GM21447 (cell line): ENCODE results near the gene CLMP.

Experiments
- ATAC-seq: cut with Tn5 transposase; IDR thresholded peaks from one replicate; pipeline ENCODE4 v1.9.1; 2021; ENCODE audit not compliant: unreplicated experiment

The CLMP gene, protein sequence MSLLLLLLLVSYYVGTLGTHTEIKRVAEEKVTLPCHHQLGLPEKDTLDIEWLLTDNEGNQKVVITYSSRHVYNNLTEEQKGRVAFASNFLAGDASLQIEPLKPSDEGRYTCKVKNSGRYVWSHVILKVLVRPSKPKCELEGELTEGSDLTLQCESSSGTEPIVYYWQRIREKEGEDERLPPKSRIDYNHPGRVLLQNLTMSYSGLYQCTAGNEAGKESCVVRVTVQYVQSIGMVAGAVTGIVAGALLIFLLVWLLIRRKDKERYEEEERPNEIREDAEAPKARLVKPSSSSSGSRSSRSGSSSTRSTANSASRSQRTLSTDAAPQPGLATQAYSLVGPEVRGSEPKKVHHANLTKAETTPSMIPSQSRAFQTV

DNA sequence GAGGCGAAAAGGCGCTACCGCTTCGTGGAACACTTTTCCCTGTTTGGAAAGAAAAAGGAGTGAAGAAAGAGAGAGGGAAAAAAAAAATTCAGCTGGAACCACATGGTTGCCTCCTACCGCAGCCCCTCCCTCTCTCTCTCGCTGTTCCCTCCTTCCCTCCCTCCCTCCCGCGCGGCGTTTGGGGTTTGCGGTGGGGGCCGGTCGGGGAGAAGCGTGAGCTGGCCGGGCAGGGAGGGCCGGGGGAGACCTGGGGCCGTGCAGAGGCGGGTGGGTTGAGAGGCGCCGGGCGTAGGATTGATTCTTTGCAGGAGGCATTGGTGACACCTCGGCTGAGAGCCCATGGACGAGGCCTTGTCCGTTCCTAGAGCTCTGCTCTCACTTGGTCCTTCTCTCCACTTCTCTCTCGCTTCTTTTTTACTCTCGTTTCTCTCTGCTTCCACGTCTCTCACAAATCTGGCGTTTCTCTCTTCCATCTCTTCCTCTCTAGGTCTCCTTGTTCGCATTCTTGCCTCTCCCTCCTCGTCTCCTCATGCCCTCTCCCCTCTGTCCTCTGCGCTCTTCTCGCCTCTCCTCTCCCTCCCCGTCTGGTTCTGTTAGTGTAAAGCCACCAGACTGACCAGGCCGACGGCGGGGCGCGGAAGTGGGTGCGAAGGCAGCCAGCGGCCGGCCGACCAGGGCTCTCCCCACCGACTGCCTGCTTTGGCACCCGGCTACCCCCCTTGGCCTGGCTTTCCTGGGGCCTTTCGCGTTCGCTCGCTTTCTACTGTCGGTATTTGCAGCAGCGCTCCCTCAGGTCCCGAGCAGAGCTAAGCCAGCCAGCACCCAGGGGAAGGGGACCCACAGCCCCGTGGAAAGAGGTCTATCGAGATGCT lies at the start of gene CLMP:
Gene CLMP, minus strand, starts transcription at position 61 of the 872 bp plus-strand sequence. CDS start 308 bp downstream, outside the sequence.
- no peak for ATAC-seq

DNA sequence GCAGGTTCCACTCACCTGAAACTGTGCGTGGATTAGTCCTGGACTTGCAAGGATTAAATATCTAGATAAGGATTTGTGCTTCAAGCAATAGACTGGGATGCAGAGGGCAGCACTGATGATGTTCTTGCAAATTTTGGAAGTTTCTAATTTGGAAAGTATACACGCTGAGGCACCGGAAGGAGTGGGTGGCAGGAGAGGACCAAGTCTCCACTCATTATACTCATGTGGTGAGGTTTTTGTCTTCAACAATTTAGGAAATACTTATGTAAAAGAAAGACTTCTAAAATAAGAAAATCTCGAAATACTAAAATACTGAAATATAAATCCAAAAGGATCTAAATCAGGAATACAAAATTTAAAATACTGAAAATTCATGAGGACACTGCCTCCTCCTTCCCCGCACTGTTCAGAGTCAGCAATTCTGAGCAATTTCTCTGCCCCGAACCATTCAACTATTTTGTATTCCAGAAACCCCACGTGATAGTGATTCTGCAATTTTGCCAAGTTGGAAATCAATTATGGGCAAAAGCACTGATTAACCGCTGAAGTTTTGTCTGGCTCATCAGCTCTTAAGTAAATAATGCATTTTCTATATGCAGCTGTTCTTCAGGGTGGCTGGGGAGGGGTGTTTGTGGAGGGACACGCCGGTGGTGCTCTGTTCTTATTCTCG lies 47.0 kb upstream of the CLMP start:
- no peak for ATAC-seq

DNA sequence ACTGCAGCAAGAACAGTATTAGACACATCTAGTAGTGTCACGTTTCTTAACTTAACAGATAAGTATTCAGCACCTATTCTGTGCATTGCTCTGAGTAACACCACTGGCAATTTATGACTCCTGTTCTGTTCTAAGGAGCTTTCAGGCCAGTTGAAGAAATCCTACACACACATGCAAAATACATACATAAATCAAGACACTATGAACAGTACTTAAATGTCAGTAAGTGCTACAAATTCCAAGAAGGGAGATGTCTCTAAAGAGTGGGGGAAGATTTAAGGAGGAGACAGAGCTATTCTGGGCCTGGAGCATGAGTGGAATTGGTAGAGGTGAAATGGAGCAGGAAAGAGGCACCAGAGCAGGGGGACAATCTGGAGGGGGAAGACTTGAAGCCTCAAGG lies 46.2 kb upstream of the CLMP start:
- no peak for ATAC-seq

DNA sequence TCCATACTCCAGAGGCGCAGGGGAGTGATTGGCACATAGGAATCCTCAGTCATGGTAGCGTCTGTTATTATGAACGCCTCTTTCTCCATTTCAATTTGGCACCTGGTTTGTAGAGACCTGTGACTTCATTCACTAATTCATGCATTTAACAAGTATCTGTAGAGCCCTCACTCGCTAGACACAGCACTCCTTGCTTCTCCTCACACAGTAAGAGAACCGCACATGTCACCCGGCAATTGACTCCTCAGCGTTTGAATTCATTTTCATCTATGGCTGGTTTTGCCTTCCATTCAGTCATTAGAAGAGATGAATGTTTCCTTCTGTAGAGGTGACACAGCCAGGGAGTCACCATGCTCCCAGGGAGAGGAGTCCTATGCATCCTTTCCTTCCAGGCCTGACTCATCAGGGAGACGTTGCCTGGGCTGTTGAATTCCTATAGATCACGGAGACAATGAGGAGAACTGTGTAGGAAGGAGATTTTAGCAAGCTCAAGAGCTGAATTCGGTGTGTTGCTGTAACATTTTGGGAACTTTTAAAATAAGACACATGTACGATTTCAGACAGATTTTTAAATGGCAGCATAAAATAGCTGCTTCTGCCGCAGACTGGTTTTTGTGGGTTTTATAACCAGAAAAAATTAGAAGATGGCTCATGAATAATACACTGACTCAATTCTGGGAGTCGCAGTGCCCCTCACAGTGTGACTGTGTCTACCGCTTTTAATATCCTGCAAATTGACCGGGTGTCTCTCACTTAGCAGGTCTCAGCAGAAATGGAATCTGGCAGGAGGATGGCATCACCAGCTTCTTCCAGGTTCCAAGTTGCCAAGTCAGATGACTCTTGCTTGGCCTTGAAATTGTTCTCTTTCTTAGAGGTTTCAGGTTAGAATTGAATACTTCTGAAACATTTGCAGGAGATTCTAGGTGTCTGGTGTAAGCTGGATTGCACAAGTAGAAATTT lies 44.4 kb upstream of the CLMP start:
- no peak for ATAC-seq

DNA sequence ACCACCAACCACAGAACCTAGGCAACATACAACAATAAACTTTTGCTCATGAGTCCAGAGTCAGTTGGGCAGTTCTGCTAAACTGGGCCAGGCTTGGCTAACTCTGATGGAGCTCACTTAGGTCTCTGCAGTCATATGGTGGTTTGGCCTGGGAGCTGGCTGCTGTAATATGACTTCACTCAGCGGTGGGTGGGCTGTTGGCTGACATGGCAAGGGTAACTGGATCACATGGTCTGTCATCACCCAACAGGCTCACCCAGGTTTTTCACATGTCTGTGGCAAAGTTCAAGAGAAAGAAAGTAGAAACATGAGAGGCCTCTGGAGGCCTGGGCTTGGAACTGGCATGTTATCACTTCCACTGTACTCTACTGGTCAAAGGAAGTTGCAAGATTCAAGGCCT lies 43.2 kb upstream of the CLMP start:
- ATAC-seq, result no peak

DNA sequence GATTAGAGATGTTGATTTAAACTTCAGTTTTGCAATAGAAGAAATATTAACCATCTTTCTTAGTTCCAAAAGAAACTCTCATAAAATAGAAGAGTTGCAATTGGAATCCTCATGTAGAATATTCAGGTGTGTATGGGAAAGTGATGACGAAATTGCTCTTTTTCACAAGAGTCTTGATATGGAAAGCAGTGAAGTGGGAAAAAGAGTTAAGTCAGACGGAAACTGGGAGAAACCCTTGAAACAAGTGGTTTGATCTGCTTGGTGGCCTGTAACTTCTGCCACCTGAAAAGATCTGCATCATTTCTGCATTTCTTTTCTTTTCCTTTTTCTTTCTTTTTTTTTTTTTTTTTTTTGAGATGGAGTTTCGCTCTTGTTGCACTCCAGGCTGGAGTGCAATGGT lies 41.8 kb upstream of the CLMP start:
- no peak for ATAC-seq

DNA sequence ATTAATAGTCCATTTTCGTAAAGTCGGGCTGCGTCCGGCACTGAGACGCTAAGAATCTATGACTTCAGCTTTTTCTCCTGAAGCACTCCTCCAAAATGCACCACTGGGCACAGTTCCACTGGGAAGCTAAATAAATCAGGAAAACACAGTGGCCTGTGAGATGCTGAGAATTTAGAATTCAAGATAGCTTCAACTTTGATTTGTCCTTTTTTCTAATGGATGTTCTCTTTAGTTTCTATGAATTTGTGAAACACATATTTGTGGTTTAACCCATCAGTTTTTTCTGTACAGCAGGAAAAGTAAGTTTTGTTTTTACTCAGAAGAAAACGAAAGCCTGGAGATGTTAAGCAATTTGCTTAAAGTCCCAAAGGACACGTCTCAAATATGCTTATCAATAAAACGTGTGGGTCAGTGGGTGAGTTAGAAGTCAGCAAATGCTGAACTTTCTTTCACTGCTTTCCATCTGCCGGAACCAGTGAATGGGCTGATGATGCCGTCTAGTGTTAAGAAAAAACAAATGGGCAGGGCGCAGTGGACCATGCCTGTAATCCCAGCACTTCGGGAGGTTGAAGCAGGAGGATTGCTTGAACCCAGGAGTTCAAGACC lies 40.7 kb upstream of the CLMP start:
- no peak for ATAC-seq

DNA sequence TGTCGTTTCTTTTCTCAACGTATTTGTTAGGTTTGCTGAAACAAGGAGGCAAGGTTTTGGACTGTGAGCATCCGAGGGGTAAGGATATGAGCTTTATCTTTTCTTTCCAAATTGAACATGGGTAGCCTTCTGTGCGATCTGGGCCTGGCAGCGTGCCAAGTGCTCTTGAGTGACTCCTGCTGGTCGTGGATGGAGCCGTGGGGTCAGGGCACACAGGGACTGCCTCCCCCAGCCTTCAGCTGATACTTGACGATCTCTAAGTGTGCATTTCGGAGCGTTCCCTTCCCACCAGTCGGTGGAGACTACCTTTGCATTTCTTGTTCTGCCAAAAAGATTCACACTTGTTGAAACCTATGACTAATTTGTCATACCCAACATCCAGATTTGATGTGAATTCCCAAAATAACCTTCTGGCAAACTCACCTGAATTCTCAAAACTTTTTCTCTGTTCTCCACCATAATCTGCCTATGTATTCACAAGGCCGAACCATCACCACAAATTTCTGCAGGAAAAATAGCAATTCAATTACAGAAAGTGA lies 40.1 kb upstream of the CLMP start:
- ATAC-seq, result no peak

DNA sequence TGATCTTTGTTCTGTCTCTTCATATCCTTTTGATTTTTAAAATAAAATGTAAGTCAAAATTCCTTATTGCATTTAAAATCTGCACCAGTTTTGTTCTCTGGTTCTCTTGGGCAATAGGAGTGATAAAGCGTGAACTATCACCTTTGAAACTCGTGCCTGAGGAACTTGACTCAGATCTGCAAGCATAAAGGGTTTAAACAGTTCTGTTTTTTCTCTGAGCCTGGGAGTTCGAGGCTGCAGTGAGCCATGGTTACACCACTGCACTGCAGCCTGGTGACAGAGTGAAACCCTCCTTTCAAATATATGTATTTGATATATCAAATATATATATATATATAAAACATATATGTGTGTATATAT lies 38.9 kb upstream of the CLMP start:
- no peak for ATAC-seq

DNA sequence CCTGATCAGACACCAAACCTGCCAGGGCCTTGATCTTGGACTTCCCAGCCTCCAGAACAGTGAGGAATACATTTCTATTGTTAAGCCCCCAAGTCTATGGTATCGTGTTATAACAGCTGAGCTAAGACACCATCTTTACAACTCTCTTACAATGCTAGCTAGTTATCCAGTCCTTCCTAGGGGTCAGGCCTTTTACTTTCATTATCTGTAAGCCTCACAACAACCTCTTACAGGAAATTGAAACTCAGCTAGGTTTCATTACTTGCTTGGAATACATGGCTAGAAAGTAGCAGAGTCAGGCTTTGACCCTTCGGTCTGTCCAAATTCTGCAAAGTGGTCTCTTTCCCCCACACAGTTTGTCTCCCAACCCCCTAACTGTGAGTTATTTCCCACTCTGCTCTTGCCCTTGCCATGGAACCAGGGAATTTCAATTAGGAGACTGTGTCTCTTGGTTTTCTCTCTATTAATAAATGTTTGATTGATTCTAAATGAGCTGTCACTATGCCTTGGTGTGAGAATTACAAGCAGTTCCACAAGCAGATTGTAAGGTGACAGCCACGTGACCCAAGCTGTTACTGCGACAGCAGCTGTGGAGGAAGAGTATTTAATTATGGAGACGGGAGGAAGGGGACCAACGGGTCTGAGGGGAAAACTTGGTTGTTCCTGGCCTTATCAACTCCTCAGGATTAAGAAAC lies 38.4 kb upstream of the CLMP start:
- ATAC-seq, result peak; percentile 98

DNA sequence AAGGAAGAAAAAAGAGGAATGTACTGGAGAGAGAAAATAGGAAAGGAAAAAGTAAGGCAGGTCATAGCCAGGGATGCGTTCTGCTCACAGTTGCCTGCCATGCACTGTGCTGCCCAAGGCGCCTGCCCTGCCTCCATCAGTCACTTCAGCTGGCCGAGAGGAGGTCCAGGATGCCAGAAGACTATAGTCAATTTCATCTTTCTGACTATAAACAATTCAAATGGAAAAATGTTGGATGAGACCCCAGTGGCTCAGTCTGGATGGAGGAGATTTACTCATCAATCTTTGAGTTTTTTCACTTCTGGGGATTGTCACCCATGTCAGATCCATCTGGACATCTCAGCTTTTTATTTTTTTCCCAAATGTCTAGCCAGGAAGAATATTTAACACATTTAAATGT lies 36.7 kb upstream of the CLMP start:
- no peak for ATAC-seq

DNA sequence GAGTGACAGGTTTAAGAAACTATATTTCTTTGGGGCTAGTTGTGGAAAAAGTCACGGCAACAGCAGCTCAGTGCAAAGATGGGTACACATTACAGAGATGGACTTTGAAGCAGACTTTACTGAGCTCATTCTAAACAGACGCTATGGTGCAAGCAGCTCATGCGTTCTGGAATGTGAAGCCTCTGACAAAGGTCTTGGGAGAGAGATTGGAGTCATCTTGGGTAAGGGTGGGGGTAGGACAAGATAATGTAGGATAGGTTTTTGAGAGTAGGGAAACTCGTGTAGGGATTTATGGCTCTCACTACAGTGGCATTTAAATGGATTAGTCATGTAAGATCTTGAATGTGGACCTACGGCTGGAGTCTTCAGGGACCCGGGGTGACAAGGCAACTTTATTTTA lies 36.2 kb upstream of the CLMP start:
- ATAC-seq, result no peak

DNA sequence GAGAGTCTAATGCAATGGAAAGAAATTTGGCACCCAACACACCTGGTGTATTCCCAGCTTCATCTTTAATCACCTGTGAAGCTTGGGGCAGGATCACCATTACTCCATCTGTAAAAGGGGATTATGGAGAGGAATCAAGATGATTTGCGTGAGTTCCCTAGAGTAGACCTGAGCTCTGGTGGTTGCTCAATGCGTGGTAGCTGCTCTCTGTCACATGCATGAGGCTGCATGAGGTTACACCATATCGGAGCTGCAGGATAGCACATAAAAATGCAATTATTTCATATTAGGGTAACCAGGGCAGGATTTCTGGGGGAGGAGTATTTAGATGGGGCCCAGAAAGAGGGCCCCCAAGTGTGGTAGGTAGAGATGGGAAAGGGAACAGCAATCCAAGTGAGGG lies 35.3 kb upstream of the CLMP start:
- no peak for ATAC-seq

DNA sequence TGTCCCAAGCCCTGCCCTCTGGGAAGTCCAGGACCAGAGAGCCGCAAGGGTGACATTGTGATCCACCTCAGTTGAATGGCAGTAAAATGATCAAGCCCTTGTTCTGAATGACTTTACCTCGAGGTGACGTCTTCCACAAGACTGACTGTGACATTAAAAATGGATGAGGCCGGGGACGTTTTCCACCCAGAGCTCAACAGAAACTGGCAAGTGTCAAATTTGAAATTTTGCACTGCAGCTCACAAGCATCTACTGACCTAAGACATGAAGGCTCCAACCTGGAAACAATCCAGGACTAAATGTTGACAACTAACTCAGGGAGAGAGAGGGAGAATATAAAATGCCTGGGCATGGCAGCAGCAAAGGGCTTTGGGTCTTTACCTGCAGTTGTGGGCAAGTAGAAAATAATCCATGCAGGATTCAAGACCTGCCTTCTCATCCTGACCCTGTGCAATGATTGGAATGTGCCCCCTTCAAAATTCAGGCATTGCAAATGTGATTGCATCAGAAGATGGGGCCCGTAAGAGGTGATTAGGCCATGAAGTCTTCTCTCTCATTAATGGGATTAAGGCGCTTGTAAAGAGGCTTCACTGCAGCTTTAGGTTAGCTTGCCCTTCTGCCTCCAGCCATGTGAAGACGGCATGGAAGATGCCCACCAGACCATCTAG lies 33.6 kb upstream of the CLMP start:
- no peak for ATAC-seq

DNA sequence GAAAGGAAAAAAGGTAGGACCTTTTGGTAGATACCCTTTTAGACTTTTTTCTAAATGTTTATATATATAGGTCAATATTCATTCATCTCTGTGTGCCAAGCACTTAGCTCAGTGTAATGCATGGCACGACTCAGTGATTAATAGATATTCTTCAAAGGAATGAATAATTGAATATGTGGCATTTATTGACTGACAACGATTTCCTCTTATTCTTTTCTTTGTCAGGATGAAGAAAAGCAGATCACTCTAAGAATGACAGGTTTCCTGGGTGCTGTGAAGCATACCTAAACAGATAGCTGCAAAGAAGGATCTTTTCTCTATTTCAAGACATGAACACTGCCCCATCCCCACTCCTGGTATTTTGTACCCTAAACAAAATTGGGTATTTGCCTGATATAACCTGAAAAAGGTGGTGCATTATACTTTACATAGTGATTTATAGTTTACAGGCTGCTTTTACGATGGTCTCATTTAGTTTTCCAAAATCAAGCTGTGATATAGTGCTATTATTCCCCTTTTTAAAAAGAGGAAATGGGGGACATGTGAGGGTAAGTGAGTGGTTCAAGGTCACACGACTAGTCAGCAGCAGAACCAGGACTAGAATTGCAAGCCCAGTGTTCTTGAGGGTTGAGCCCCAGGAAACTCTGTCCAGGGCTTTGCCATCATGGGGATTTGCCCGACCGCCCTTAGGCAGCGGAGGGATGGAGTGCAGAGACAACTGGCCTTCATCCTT lies 32.9 kb upstream of the CLMP start:
- ATAC-seq, result no peak

DNA sequence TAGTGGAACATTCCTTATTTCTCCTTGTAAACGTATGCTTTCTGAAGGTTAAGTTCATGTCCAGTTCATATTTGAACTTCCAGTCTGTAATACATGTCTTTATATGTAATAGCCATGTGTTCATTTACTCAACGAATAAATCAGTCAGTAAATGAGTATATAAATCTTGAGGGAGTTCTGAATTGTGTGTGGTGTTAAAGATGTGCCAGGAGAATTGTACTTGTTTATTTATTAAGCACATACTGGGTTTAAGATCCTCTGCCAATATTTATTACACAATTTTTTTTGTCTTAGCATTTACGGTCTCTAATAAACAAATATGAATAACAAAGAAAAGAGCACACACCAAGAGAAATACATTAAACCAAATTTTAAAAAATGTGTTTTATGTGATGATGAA lies 26.5 kb upstream of the CLMP start:
- no peak for ATAC-seq

DNA sequence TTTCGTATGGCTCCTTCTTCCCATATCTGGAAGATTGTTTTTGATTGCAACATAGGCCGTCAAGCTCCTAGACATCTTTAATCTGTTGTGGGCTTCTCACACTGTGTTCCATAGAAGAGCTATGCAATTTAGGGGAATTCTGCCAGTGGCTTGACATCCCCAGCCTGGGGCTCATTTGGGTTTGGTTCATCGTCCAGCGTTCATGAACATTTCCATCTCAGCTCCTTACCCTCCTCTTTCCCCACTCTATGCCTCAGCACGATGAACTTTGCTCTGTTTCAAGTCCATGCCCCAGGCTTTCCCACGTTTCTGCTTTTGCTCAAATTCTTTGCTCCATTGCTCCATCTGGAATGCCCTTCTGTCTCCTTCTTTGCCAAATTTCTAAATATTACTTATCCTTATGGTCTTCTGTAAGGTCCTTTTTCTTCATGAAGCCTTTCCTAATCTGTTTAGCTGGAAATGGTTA lies 26.1 kb upstream of the CLMP start:
- ATAC-seq, result no peak

DNA sequence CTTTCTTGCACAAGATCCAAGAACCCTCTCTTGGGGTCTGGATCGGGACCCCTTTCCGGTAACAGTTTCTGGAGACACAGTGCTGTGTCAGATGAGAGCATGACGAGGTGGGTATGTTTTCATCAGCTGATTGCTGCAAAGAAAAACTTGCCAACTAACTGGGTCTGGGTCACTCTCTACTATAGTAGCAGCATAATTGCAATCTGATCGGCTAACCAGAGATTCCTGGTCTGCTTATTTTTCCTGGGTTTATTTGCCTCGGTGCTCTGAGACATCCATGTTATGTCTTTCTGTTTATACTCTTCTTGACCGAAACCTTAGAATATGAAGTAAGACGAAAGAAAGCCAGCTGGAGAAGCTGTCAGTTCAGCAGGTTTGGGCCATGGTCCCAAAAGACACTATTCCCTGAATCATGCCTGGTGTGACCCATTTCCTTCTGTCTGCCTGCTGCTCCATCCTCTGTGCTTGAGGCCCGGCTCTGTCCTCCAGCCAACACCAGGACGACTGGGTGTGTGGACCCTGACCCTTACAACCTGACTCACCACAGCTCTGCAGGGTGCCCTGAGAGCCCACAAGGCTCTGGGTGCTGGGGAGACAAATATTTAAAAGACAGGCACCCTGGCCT lies 24.1 kb upstream of the CLMP start:
- no peak for ATAC-seq
